ENCODE measurements around the gene MYL12A. TPM values are rescaled to one million over a fixed set of nuclear protein-coding genes. Genes with fewer than 3 reads are reported as not detected.

Gene MYL12A
- total and polyA plus RNA-seq, 2 of the 8 experiments (the other 6 are each of a cell fraction or from before 2014, with no cell fraction given): 188 to 247 TPM

DNA sequence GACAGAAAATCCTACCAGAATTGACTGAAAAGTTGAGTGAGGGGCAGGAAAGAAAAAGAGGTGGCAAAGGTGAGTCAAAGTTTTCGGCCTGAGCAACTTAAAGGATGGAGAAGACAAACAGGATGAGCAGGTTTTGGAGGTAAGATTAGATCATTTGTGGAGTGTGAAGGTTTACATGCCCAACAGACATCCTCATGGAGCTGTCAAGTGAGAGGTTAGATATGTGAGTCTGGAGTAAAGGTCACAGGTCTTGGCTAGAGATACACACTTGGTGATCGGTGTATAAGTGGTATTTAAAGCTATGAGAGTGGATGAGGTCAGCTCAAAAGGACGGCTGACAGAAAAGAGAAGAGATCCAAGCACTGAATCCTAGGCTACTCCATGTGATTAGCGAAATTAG is 11.1 kb upstream of the MYL12A start (continued):
- TF ChIP-seq, protein P1, sequence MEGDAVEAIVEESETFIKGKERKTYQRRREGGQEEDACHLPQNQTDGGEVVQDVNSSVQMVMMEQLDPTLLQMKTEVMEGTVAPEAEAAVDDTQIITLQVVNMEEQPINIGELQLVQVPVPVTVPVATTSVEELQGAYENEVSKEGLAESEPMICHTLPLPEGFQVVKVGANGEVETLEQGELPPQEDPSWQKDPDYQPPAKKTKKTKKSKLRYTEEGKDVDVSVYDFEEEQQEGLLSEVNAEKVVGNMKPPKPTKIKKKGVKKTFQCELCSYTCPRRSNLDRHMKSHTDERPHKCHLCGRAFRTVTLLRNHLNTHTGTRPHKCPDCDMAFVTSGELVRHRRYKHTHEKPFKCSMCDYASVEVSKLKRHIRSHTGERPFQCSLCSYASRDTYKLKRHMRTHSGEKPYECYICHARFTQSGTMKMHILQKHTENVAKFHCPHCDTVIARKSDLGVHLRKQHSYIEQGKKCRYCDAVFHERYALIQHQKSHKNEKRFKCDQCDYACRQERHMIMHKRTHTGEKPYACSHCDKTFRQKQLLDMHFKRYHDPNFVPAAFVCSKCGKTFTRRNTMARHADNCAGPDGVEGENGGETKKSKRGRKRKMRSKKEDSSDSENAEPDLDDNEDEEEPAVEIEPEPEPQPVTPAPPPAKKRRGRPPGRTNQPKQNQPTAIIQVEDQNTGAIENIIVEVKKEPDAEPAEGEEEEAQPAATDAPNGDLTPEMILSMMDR (IDR thresholded peaks at IDR 0.05; ENCODE audit: control extremely low read depth in 1 of 3, insufficient read depth in 1 of 3, low read depth in 1 of 3, low read length in 3 of 3): no peak
